HG02642 (cell line): ENCODE measurements around the gene ARRB1.
"Not testable (repeated sequence)": the region's sequence is repeated elsewhere in the genome, so short reads cannot be mapped to it uniquely, and the experiment has no call there.

Experiments
- ATAC-seq: cut with Tn5 transposase; IDR thresholded peaks from one replicate; pipeline ENCODE4 v1.9.1; 2021; ENCODE audit warnings: mild to moderate bottlenecking; ENCODE audit not compliant: unreplicated experiment, poor library complexity

Gene ARRB1

GRCh38 chr11:75344761-75345454 lies 6.6 kb downstream of the ARRB1 start:
- ATAC-seq, result no peak

GRCh38 chr11:75344186-75344585 lies 7.3 kb downstream of the ARRB1 start:
- ATAC-seq, result no peak

GRCh38 chr11:75342966-75343870 lies 8.2 kb downstream of the ARRB1 start:
- no peak for ATAC-seq

GRCh38 chr11:75342231-75342918 lies 9.1 kb downstream of the ARRB1 start:
- ATAC-seq, result no peak

GRCh38 chr11:75341612-75342011 lies 9.8 kb downstream of the ARRB1 start:
- no peak for ATAC-seq

GRCh38 chr11:75339685-75340409 lies 11.6 kb downstream of the ARRB1 start:
- peak; percentile 29 for ATAC-seq

GRCh38 chr11:75338516-75339208 lies 12.8 kb downstream of the ARRB1 start:
- no peak for ATAC-seq

- ATAC-seq, result no peak
Measured at GRCh38 chr11:75337195-75337654, 14.2 kb downstream of the ARRB1 start.

- no peak for ATAC-seq
Measured at GRCh38 chr11:75334976-75335375, 16.5 kb downstream of the ARRB1 start.

- no peak for ATAC-seq
Measured at GRCh38 chr11:75334402-75334891, 17.0 kb downstream of the ARRB1 start.

GRCh38 chr11:75333807-75334140 lies 17.7 kb downstream of the ARRB1 start:
- no peak for ATAC-seq

- no peak for ATAC-seq
Measured at GRCh38 chr11:75333022-75333806, 18.2 kb downstream of the ARRB1 start.

GRCh38 chr11:75331761-75332160 lies 19.7 kb downstream of the ARRB1 start:
- not testable (repeated sequence) for ATAC-seq

GRCh38 chr11:75331304-75331703 lies 20.2 kb downstream of the ARRB1 start:
- ATAC-seq, result not testable (repeated sequence)

GRCh38 chr11:75330886-75331285 lies 20.6 kb downstream of the ARRB1 start:
- ATAC-seq, result not testable (repeated sequence)

GRCh38 chr11:75330291-75330690 lies 21.2 kb downstream of the ARRB1 start:
- no peak for ATAC-seq

GRCh38 chr11:75328426-75329277 lies 22.8 kb downstream of the ARRB1 start:
- peak; percentile 47 for ATAC-seq

- no peak for ATAC-seq
Measured at GRCh38 chr11:75326439-75326810, 25.0 kb downstream of the ARRB1 start.
